Hepatocyte (in vitro differentiated cells): Measurements from ENCODE around the gene CRB1.

ENCODE experiments used
- EZH2 ChIP-seq: fragments of 200-600 bp; sonication (generic); IDR thresholded peaks from 2 replicates; pipeline ENCODE4 v1.6.1; 2016; ENCODE audit warnings: antibody characterized with exemption, mild to moderate bottlenecking, borderline replicate concordance
- TF ChIP-seq, protein P1 (sequence below): fragments of 200-600 bp; sonication (generic); IDR thresholded peaks from 2 replicates; pipeline ENCODE4 v1.5.1; 2016; ENCODE audit warnings: antibody characterized with exemption, mild to moderate bottlenecking; ENCODE audit not compliant: poor library complexity

DNA sequence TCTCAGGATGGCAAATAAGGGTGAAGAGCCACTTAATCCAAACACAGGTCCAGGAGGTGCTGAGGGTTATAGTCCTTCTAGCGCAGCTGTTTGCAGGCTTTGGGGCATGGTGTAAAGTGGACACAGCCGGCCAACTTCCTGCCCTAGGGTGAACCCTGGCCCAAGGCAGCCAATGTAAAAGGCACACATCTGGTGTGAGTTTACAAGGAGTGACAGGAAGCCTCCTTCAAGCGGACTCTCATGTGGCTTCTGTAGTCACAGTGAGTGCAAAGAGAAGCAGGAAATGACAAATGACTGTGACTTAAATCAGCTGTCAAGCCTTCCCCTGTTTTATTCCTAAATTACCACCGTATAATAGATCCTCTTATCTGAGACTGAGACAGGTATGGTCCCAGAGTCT is 213.0 kb downstream of the CRB1 start:
- TF ChIP-seq, protein P1, sequence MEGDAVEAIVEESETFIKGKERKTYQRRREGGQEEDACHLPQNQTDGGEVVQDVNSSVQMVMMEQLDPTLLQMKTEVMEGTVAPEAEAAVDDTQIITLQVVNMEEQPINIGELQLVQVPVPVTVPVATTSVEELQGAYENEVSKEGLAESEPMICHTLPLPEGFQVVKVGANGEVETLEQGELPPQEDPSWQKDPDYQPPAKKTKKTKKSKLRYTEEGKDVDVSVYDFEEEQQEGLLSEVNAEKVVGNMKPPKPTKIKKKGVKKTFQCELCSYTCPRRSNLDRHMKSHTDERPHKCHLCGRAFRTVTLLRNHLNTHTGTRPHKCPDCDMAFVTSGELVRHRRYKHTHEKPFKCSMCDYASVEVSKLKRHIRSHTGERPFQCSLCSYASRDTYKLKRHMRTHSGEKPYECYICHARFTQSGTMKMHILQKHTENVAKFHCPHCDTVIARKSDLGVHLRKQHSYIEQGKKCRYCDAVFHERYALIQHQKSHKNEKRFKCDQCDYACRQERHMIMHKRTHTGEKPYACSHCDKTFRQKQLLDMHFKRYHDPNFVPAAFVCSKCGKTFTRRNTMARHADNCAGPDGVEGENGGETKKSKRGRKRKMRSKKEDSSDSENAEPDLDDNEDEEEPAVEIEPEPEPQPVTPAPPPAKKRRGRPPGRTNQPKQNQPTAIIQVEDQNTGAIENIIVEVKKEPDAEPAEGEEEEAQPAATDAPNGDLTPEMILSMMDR: no peak
- no peak for TF ChIP-seq EZH2
